Activated naive CD8-positive, alpha-beta T cell treated with anti-CD3 and anti-CD28 coated beads, Interleukin-2, amount 50 U/mL, for 24 hours (primary cell): ENCODE measurements around the gene CD28.

ENCODE experiments used
- ATAC-seq: fragments of 150-1000 bp; cut with Tn5 transposase; one replicate; pipeline ENCODE4 v1.10.0; 2021
- DNase-seq: peaks from one replicate; pipeline ENCODE4 v3.0.0; 2021
- H3K27ac Mint-ChIP-seq: one replicate; pipeline ENCODE4 v1.8.0; 2021; ENCODE audit warnings: mild to moderate bottlenecking, mixed read lengths
- H3K27me3 Mint-ChIP-seq: one replicate; pipeline ENCODE4 v1.8.0; 2021; ENCODE audit warnings: mixed read lengths
- H3K36me3 Mint-ChIP-seq: one replicate; pipeline ENCODE4 v1.8.0; 2021; ENCODE audit warnings: low read depth, mixed read lengths
- H3K4me1 Mint-ChIP-seq: one replicate; pipeline ENCODE4 v1.8.0; 2021; ENCODE audit warnings: mixed read lengths
- H3K4me3 Mint-ChIP-seq: one replicate; pipeline ENCODE4 v1.8.0; 2021; ENCODE audit warnings: mild to moderate bottlenecking, moderate library complexity, mixed read lengths
- H3K9me3 Mint-ChIP-seq: one replicate; pipeline ENCODE4 v1.8.0; 2021; ENCODE audit warnings: mixed read lengths

The CD28 gene

DNA sequence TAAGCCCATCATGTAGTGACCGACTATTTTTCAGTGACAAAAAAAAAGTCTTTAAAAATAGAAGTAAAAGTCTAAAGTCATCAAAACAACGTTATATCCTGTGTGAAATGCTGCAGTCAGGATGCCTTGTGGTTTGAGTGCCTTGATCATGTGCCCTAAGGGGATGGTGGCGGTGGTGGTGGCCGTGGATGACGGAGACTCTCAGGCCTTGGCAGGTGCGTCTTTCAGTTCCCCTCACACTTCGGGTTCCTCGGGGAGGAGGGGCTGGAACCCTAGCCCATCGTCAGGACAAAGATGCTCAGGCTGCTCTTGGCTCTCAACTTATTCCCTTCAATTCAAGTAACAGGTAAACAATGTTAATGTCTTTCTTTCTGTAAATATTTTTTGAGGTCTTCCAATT, at the start of gene CD28:
Gene CD28 (plus strand): TSS at position 237 of the 400 bp plus-strand sequence. CDS start 58 bp downstream, at position 295.
- peaks cover 15% of the 10 kb centered on the region for H3K9me3 Mint-ChIP-seq
- peaks cover 52% of the 10 kb centered on the region for H3K4me1 Mint-ChIP-seq
- peak within 1 kb of the TSS; percentile 93 for H3K27ac Mint-ChIP-seq
- peaks cover 2% of the 10 kb centered on the region for H3K27me3 Mint-ChIP-seq
- H3K4me3 Mint-ChIP-seq = peak within 1 kb of the TSS; percentile 91
- ATAC-seq (peak; percentile 76), DNase-seq (peak; percentile 87)
- peaks cover 23% of the 10 kb centered on the region for H3K36me3 Mint-ChIP-seq

DNA sequence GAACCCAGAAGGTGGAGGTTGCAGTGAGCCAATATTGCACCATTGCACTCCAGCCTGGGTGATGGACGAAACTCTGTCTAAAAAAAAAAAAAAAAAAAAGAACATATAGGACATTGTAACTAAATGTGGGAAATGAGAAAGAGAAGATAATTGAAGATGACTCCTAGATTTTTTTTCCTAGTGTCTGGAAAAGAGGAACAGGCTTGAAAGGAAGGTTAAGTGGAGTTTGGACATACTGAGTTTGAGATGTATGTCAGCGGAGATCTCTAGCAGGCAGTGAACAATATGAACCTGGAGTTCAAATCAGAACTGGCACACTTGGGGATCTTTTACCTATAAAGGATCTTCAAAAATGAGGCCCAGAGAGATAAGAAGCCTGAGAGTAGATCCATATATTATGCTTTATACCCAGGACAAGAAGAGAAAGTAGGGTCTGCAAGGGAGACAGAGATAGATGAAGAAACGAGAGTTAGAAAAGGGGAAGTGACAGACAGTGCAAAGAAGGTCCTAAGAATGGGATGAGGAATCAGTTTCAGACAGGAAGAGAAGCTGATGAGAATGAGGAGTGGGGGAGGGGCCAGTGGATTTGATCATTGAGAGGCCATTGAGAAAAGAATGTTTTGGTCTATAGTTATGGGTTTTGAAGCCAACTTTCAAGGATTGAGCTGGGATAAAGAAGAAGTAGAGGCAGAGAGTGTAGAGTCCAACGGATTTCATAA, 46.9 kb upstream of the CD28 start:
- Mint-ChIP-seq H3K4me1 (peaks cover 27% of the 10 kb centered on the region), H3K27me3 (no peaks in the 10 kb centered on the region), H3K27ac (no peak overlapping the region), H3K9me3 (no peaks in the 10 kb centered on the region), H3K36me3 (no peaks in the 10 kb centered on the region), H3K4me3 (no peak overlapping the region)
- ATAC-seq = no peak
- no peak for DNase-seq

DNA sequence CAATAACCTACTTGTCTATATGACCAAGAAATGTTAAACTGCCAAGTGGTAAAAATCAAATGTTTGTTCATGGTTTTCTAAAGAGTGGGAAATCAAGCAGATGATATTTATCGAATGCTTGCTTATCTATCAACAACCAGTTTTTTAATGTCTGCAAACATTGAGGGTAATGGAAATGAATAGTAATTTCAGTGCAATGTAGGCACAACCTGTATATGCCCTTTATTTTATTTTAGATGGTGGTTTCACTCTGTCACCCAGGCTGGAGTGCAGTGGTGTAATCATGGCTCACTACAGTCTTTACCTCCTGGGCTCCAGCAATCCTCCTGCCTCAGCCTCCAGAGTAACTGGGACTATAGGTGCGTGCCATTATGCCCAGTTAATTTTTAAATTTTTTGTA, 46.0 kb upstream of the CD28 start:
- Mint-ChIP-seq H3K4me1 (peaks cover 18% of the 10 kb centered on the region), H3K27ac (no peak overlapping the region)
- ATAC-seq = no peak

DNA sequence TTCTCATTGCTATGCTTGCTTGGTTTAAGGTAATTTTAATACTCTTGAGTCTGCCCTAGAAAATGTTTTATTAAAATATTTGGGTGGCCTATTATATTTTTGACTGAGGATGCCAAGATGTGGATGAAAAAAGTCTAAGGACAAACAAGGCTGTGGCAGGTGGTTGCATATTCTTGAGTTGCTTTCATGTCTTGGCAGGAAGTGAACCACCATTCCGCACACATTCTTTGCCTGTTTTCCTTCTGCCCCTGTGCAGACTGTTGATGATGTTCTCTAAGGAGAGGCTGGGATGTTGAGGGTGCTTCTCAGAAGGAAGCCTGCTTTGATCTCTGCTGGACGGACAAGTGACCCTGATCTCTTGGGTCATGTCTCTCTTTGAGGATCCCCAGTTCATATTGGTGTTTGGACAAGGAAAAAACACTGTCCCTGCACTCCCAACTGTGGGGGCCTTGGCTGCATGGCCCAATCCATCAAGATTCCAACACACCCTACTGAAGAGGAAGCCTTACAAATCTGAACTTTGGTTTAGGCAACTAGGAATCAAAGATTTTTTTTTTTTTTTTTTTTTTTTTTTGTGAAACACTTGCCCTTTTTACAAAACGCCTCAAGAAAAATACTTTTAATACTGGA, 45.0 kb upstream of the CD28 start:
- no peak overlapping the region for H3K27ac Mint-ChIP-seq
- ATAC-seq (no peak), DNase-seq (no peak)

More for the DNA sequence above, 46.0 kb upstream of the CD28 start:
- Mint-ChIP-seq H3K27me3 (no peaks in the 10 kb centered on the region), H3K36me3 (no peaks in the 10 kb centered on the region), H3K4me3 (no peak overlapping the region), H3K9me3 (no peaks in the 10 kb centered on the region)
- no peak for DNase-seq

DNA sequence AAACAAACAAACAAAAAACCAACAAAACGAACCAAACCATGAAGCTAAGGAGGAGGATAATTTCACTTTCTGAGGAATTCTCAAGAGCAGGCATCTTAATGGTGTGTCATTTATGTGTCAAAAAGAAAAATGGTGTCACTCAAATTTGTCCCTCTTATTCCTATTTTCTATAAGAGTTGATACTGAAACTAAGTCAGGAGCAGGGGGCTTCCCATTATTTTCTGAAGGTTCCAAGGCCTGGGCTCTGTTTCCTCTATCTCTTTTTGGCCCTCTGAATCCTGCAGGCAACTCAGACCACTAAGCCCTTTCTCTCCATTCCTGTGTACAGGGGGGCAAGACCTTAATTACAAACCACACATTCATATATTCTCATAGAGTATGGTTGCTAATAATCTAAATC, 44.0 kb upstream of the CD28 start:
- Mint-ChIP-seq H3K27me3 (no peaks in the 10 kb centered on the region), H3K36me3 (no peaks in the 10 kb centered on the region), H3K4me1 (peaks cover 10% of the 10 kb centered on the region), H3K9me3 (no peaks in the 10 kb centered on the region), H3K4me3 (no peak overlapping the region), H3K27ac (no peak overlapping the region)
- no peak for ATAC-seq
- DNase-seq = no peak

More for the DNA sequence above, 45.0 kb upstream of the CD28 start:
- Mint-ChIP-seq H3K27me3 (no peaks in the 10 kb centered on the region), H3K36me3 (no peaks in the 10 kb centered on the region), H3K4me3 (no peak overlapping the region), H3K9me3 (no peaks in the 10 kb centered on the region), H3K4me1 (peaks cover 15% of the 10 kb centered on the region)

DNA sequence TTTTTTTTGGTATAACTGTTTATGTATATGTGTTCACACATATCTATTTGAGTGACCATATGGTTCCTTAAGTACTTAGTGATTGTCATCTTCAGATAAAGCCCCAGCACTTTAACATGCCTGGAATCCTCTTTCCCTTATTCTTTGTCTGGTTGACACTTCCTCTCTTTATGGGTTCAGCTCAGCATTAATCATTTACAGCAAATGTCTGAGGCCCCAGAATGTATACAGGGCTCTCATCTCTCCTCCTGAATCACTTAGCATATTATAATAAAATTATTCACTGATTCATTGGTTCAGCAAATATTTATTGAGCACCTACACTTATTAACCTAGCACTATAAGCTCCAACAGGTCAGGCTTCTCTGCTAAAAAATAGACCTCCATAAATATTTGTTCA, 43.5 kb upstream of the CD28 start:
- Mint-ChIP-seq H3K4me3 (no peak overlapping the region), H3K27ac (no peak overlapping the region), H3K27me3 (no peaks in the 10 kb centered on the region), H3K9me3 (no peaks in the 10 kb centered on the region), H3K4me1 (peaks cover 15% of the 10 kb centered on the region), H3K36me3 (no peaks in the 10 kb centered on the region)
- ATAC-seq (no peak), DNase-seq (no peak)

DNA sequence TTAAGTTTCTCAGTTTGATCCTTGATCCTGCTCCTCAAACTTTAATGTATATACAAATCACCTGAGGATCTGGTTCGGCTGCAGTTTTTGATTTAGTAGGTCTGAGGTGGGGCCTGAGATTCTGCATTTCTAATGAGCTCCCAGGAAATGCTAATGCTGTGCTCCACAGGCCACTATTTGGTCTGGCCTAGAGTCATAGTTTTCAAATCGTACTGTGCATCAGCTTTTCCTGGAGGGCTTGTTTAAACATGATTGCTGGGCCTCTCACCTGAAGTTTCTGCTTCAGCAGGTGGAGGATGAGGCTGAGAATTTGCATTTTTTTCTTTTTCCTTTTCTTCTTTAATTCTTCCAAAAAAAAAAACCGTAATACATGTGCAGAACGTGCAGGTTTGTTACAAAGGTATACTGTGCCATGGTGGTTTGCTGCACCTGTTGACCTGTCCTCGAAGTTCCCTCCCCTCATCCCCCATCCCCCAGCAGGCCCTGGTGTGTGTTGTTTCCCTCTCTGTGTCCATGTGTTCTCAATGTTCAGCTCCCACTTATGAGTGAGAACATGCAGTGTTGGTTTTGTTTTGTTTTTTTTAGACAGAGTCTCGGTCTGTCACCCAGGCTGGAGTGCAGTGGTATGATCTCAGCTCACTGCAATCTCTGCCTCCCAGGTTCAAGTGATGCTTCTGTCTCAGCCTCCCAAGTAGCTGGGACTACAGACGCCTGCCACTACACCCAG, 42.2 kb upstream of the CD28 start:
- ATAC-seq (no peak), DNase-seq (no peak)
- H3K4me3 Mint-ChIP-seq = no peak overlapping the region
- no peaks in the 10 kb centered on the region for H3K27me3 Mint-ChIP-seq
- H3K27ac Mint-ChIP-seq = no peak overlapping the region
- no peaks in the 10 kb centered on the region for H3K9me3 Mint-ChIP-seq
- H3K36me3 Mint-ChIP-seq = no peaks in the 10 kb centered on the region
- peaks cover 17% of the 10 kb centered on the region for H3K4me1 Mint-ChIP-seq

DNA sequence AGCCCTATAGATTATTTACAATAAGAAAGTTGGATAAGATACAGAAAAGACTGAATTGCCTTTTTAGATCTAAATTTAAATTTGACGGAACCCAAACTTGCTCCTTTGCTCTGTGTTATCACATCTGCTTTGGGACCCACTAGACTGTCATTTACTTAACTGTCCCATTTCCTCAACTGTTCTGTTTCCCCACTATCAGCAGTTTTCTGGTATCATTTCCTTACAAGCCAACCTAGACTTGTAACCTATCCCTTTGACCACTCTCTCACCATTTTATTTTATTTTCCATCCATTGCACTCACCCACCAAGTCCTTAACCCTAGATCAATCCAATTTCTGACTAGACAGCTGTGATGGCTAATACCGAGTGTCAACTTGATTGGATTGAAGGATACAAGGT, 38.6 kb upstream of the CD28 start:
- no peak for DNase-seq
- Mint-ChIP-seq H3K36me3 (no peaks in the 10 kb centered on the region), H3K9me3 (no peaks in the 10 kb centered on the region), H3K4me1 (peaks cover 23% of the 10 kb centered on the region), H3K27ac (no peak overlapping the region), H3K4me3 (no peak overlapping the region), H3K27me3 (no peaks in the 10 kb centered on the region)
- no peak for ATAC-seq

DNA sequence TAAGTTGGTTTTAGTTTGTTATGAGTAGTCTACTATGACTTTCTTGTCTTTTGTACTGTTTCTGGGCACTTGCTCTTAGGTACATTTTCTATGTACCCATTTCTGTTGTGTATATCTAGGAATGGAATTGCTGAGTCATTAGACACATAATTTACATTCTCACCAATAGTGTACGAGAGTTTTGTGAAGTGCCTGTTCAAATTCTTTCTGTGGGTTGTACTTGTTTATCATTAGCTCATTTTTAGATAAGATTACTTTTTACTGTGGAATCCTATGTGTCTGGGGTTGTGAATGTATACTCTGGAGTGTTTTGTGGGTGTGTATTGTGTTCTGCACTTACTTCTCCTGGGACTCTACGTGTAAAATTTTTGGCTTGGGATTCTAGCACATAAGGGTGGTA, 36.6 kb upstream of the CD28 start:
- Mint-ChIP-seq H3K27ac (peak overlapping the region; percentile 1), H3K36me3 (peaks cover 7% of the 10 kb centered on the region), H3K4me3 (no peak overlapping the region), H3K9me3 (peaks cover 7% of the 10 kb centered on the region), H3K27me3 (no peaks in the 10 kb centered on the region), H3K4me1 (peaks cover 40% of the 10 kb centered on the region)
- DNase-seq = no peak
- ATAC-seq = no peak

DNA sequence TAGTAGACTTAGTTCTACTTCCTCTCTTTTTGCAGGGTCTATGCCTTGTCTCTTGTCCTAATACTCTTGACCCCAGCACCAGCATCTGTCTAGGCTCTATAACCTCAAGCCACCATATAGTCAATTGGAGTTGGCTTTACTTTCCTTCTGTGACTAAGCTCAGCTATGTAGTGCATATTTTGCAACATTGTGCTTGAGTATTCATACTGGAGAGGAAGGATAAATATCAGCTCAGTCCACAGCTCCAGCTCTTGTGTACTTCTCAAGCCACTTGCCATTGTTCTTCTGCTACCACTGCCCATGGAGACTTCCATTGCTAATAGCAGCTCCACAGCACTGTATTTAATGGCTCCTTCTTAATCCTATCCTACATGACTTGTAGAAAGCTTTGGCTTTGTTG, 35.5 kb upstream of the CD28 start:
- Mint-ChIP-seq H3K36me3 (peaks cover 7% of the 10 kb centered on the region), H3K4me1 (peaks cover 48% of the 10 kb centered on the region), H3K4me3 (no peak overlapping the region), H3K27ac (no peak overlapping the region), H3K9me3 (peaks cover 7% of the 10 kb centered on the region), H3K27me3 (no peaks in the 10 kb centered on the region)
- DNase-seq (no peak), ATAC-seq (no peak)

DNA sequence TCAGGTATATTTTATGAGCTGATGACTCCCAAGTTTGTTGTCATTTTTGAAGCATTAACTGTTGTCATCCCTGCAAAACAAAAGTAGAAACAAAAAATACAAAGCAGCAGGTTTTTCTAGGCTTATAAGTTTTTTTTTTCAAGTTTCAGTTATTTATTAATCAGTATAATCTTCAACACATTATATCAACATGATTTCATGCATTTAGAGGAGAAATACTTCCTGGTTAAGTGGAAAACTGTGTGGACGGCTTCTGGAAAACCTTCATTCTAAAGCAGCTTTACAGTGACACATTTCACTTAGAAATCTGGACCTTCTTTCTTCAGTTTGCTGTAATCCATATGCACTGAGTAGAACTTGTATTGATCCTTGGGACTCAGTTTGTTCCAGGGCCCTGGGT, 34.6 kb upstream of the CD28 start:
- DNase-seq = no peak
- H3K4me1 Mint-ChIP-seq = peaks cover 52% of the 10 kb centered on the region
- H3K27me3 Mint-ChIP-seq = no peaks in the 10 kb centered on the region
- peaks cover 7% of the 10 kb centered on the region for H3K36me3 Mint-ChIP-seq
- H3K4me3 Mint-ChIP-seq = no peak overlapping the region
- no peak for ATAC-seq
- no peak overlapping the region for H3K27ac Mint-ChIP-seq
- peaks cover 7% of the 10 kb centered on the region for H3K9me3 Mint-ChIP-seq

DNA sequence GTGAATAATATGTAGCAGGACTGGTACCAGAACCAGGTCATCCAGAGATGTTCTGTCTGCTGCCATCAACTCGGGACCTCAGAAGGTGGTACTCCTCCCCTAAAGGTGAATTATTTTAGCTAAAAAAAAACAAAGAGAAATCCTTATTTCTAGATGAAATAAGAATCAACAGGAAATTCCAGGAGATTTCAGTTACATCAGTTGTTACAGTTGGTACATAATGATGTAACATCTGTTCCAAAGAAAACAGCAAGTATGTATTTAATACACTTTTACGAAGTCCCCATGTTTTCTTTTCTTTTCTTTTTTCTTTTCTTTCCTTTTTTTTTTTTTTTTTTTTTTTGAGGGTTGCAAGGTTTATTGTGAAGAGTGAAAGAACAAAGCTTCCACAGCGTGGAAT, 33.6 kb upstream of the CD28 start:
- Mint-ChIP-seq H3K36me3 (peaks cover 7% of the 10 kb centered on the region), H3K27me3 (no peaks in the 10 kb centered on the region), H3K4me1 (peaks cover 48% of the 10 kb centered on the region), H3K27ac (no peak overlapping the region), H3K4me3 (no peak overlapping the region), H3K9me3 (peaks cover 7% of the 10 kb centered on the region)
- ATAC-seq (no peak), DNase-seq (no peak)

DNA sequence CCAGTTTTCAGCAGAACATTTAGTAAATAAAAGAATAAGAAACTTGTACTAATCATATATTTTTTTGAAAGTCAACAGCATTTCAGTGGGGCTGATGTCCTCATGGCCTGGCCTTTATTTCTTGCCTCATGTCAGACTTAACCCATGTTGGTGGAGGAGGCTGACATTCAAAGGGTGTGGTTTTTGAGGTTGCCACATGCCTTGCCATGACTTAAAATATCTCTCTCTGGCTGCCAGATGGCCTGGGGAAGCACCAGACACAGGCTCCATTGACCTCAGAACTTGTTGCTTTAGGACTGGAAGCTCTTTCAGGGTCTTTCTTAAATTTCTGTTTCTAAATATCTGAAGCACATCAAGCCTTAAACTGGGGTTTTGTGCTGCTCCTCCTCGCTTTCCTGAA, 32.5 kb upstream of the CD28 start:
- Mint-ChIP-seq H3K4me1 (peaks cover 47% of the 10 kb centered on the region), H3K27me3 (no peaks in the 10 kb centered on the region), H3K27ac (peak overlapping the region; percentile 93), H3K4me3 (peak overlapping the region; percentile 68), H3K36me3 (peaks cover 7% of the 10 kb centered on the region), H3K9me3 (peaks cover 7% of the 10 kb centered on the region)
- peak; percentile 65 for DNase-seq
- ATAC-seq = peak; percentile 92

DNA sequence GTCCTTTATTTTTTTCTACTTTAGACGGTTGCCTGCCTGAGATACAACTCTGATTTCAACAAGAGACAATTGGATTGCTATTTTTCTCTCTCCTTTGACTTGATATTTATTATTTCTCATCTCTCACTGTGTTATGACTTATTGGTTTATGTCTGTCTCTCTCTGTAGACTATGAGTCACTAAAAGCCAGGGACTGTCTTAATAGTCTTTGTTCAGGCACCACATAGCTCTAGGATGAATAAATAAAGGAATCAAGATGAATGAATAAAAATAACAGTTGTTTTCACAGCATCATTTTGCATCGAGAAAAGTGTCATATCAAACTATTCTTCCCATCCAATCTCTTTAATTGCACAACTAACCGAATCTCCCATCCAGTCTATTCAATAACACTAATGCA, 31.4 kb upstream of the CD28 start:
- H3K4me1 Mint-ChIP-seq = peaks cover 49% of the 10 kb centered on the region
- H3K9me3 Mint-ChIP-seq = peaks cover 7% of the 10 kb centered on the region
- ATAC-seq (peak; percentile 50), DNase-seq (no peak)
- H3K4me3 Mint-ChIP-seq = no peak overlapping the region
- H3K36me3 Mint-ChIP-seq = peaks cover 7% of the 10 kb centered on the region
- peak overlapping the region; percentile 93 for H3K27ac Mint-ChIP-seq
- no peaks in the 10 kb centered on the region for H3K27me3 Mint-ChIP-seq

DNA sequence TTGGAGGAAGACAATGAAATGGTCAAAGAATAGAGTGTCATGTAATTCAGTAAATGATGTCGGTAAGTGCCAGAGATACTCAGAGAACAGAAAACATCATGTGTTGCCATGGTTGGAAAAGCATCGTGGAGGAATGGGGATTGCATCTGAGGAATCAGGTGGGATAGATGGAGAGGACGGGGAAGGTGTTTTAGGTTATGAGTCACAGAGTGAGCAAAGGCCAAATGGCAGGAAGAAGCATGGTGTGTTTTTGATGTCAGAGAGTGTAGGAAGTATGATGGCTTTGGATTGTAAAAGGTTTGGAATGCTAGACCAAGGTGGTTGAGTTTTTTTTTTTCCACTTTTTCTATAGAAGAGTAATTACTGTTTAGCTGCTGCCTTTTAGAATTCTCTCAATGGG, 27.5 kb upstream of the CD28 start:
- Mint-ChIP-seq H3K9me3 (no peaks in the 10 kb centered on the region), H3K27me3 (no peaks in the 10 kb centered on the region), H3K4me1 (peaks cover 60% of the 10 kb centered on the region), H3K4me3 (no peak overlapping the region), H3K27ac (no peak overlapping the region), H3K36me3 (no peaks in the 10 kb centered on the region)
- ATAC-seq (no peak), DNase-seq (no peak)
